ENCODE data around the gene ADAMTS14. TPM values are rescaled to one million over a fixed set of nuclear protein-coding genes. Genes with fewer than 3 reads are reported as not detected.
"Not testable (repeated sequence)": the region's sequence is repeated elsewhere in the genome, so short reads cannot be mapped to it uniquely, and the experiment has no call there.

Gene ADAMTS14
- total RNA-seq, 2 donors from 2014 or later, result 0.44 to 0.79 TPM

DNA sequence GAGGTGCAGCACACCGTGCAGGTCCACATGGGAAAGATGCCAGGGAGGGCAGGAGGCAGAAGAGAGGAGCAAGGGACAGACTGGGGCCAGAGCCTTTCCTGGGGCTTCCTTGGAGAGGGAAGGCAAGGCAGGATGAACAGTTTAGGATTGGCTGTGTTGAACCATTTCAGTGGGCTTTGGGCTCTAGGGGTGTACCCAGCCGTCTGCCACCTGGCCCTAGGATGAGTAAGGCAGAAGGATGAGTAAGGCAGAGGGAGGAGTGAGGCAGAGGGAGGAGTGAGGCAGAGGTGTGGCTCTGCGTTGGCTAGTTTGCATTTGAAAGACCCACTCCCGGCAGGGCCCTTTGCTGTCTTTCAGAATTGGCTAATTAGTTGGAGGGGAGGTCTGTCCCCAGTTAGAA lies 38.3 kb upstream of the ADAMTS14 start:
- Histone ChIP-seq H3K9ac (ENCODE audit: extremely low read depth, low read length, poor library complexity, severe bottlenecking) (no peak overlapping the region), H3K4me1 (ENCODE audit: control insufficient read depth, insufficient read depth, low read length) (no peaks in the 10 kb centered on the region), H3K4me3 (ENCODE audit: low read length) (no peak overlapping the region), H3K27me3 (ENCODE audit: control insufficient read depth, insufficient read depth, low read length, poor library complexity, severe bottlenecking) (no peaks in the 10 kb centered on the region), H3K36me3 (ENCODE audit: control insufficient read depth, insufficient read depth, low read length) (no peaks in the 10 kb centered on the region), H3K9me3 (ENCODE audit: control insufficient read depth, low read length) (peaks cover 11% of the 10 kb centered on the region), H3K27ac (ENCODE audit: low read depth, low read length) (no peak overlapping the region)
- Mint-ChIP-seq H3K4me1 (peaks cover 6% of the 10 kb centered on the region), H3K9me3 (peaks cover 20% of the 10 kb centered on the region), H3K4me3 (no peak overlapping the region), H3K36me3 (ENCODE audit: low read depth) (peaks cover 2% of the 10 kb centered on the region), H3K27ac (no peak overlapping the region), H3K27me3 (ENCODE audit: insufficient read depth) (peaks cover 3% of the 10 kb centered on the region)
- TF ChIP-seq, protein P1, sequence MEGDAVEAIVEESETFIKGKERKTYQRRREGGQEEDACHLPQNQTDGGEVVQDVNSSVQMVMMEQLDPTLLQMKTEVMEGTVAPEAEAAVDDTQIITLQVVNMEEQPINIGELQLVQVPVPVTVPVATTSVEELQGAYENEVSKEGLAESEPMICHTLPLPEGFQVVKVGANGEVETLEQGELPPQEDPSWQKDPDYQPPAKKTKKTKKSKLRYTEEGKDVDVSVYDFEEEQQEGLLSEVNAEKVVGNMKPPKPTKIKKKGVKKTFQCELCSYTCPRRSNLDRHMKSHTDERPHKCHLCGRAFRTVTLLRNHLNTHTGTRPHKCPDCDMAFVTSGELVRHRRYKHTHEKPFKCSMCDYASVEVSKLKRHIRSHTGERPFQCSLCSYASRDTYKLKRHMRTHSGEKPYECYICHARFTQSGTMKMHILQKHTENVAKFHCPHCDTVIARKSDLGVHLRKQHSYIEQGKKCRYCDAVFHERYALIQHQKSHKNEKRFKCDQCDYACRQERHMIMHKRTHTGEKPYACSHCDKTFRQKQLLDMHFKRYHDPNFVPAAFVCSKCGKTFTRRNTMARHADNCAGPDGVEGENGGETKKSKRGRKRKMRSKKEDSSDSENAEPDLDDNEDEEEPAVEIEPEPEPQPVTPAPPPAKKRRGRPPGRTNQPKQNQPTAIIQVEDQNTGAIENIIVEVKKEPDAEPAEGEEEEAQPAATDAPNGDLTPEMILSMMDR (conservative IDR thresholded peaks at IDR 0.05), result no peak
- DNase-seq, result peak; percentile 74
- 65 to 78% methylated on average over 1 to 4 of the region's 4 CpGs for WGBS, 2 experiments (ENCODE audit: insufficient coverage in 1 of 2, insufficient read length in 1 of 2)

DNA sequence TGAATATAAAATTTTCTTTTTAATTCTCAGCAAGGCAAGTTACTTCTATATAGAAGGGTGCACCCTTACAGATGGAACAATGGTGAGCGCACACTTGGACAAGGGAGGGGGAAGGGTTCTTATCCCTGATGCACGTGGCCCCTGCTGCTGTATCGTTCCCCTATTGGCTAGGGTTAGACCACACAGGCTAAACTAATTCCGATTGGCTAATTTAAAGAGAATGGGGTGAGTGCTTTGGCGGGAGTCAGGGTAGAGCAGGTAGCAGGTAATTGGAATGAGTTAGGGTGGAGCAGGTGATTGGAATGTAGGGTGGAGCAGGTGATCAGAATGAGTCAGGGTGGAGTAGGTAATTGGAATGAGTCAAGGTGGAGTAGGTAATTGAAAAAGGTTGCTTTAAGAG lies 37.8 kb upstream of the ADAMTS14 start:
- H3K36me3 Mint-ChIP-seq (ENCODE audit: low read depth); DNase-seq: not testable (repeated sequence)
- H3K9me3 Mint-ChIP-seq, result peaks cover 16% of the 10 kb centered on the region

DNA sequence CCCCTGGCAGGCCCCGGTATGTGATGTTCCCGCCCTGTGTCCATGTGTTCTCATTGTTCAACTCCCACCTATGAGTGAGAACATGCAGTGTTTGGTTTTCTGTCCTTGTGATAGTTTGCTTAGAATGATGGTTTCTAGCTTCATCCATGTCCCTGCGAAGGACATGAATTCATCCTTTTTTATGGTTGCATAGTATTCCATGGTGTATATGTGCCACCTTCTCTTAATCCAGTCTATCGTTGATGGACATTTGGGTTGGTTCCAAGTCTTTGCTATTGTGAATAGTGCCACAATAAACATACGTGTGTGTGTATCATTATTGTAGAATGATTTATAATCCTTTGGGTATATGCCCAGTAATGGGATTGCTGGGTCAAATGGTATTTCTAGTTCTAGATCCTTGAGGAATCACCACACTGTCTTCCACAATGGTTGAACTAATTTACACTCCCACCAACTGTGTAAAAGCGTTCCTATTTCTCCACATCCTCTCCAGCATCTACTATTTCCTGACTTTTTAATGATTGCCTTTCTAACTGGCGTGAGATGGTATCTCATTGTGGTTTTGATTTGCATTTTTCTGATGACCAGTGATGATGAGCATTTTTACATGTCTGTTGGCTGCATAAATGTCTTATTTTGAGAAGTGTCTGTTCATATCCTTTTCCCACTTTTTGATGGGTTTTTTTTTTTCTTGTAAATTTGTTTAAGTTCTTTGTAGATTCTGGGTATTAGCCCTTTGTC lies 32.5 kb upstream of the ADAMTS14 start:
- H3K4me3 Mint-ChIP-seq; H3K9me3 ChIP-seq (ENCODE audit: control insufficient read depth, low read length); H3K36me3 ChIP-seq (ENCODE audit: control insufficient read depth, insufficient read depth, low read length); H3K36me3 Mint-ChIP-seq (ENCODE audit: low read depth); H3K27me3 Mint-ChIP-seq (ENCODE audit: insufficient read depth); H3K27ac ChIP-seq (ENCODE audit: low read depth, low read length); H3K27me3 ChIP-seq (ENCODE audit: control insufficient read depth, insufficient read depth, low read length, poor library complexity, severe bottlenecking); H3K9me3 Mint-ChIP-seq; DNase-seq; H3K27ac Mint-ChIP-seq; H3K4me3 ChIP-seq (ENCODE audit: low read length); H3K4me1 ChIP-seq (ENCODE audit: control insufficient read depth, insufficient read depth, low read length); H3K9ac ChIP-seq (ENCODE audit: extremely low read depth, low read length, poor library complexity, severe bottlenecking); H3K4me1 Mint-ChIP-seq: not testable (repeated sequence)
- 98 to 100% methylated on average over 2 to 7 of the region's 7 CpGs for WGBS, 2 experiments (ENCODE audit: insufficient coverage in 1 of 2, insufficient read length in 1 of 2)

More for the DNA sequence above, 37.8 kb upstream of the ADAMTS14 start:
- H3K4me3 Mint-ChIP-seq; H3K27ac Mint-ChIP-seq; H3K27me3 ChIP-seq (ENCODE audit: control insufficient read depth, insufficient read depth, low read length, poor library complexity, severe bottlenecking); H3K9ac ChIP-seq (ENCODE audit: extremely low read depth, low read length, poor library complexity, severe bottlenecking); H3K36me3 ChIP-seq (ENCODE audit: control insufficient read depth, insufficient read depth, low read length); H3K4me1 ChIP-seq (ENCODE audit: control insufficient read depth, insufficient read depth, low read length); H3K4me3 ChIP-seq (ENCODE audit: low read length); H3K27ac ChIP-seq (ENCODE audit: low read depth, low read length); H3K4me1 Mint-ChIP-seq; H3K27me3 Mint-ChIP-seq (ENCODE audit: insufficient read depth); H3K9me3 ChIP-seq (ENCODE audit: control insufficient read depth, low read length): not testable (repeated sequence)
- 95 to 100% methylated on average over 3 to 5 of the region's 5 CpGs for WGBS, 2 experiments (ENCODE audit: insufficient coverage in 1 of 2, insufficient read length in 1 of 2)

DNA sequence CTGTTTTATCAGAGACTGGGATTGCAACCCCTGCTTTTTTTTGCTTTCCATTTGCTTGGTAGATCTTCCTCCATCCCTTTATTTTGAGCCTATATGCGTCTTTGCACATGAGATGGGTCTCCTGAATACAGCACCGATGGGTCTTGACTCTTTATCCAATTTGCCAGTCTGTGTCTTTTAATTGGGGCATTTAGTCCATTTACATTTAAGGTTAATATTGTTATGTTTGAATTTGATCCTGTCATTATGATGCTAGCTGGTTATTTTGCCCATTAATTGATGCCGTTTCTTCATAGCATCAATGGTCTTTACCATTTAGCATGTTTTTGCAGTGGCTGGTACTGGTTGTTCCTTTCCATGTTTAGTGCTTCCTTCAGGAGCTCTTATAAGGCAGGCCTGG lies 29.0 kb upstream of the ADAMTS14 start:
- H3K4me3 ChIP-seq (ENCODE audit: low read length); H3K27ac Mint-ChIP-seq; H3K27me3 Mint-ChIP-seq (ENCODE audit: insufficient read depth); H3K9ac ChIP-seq (ENCODE audit: extremely low read depth, low read length, poor library complexity, severe bottlenecking); H3K27ac ChIP-seq (ENCODE audit: low read depth, low read length); H3K27me3 ChIP-seq (ENCODE audit: control insufficient read depth, insufficient read depth, low read length, poor library complexity, severe bottlenecking); H3K4me1 Mint-ChIP-seq; DNase-seq; H3K36me3 ChIP-seq (ENCODE audit: control insufficient read depth, insufficient read depth, low read length); H3K36me3 Mint-ChIP-seq (ENCODE audit: low read depth); H3K4me1 ChIP-seq (ENCODE audit: control insufficient read depth, insufficient read depth, low read length); H3K4me3 Mint-ChIP-seq; H3K9me3 ChIP-seq (ENCODE audit: control insufficient read depth, low read length): not testable (repeated sequence)
- 86 to 96% methylated on average over 1 to 3 of the region's 3 CpGs for WGBS, 2 experiments (ENCODE audit: insufficient coverage in 1 of 2, insufficient read length in 1 of 2)
- peaks cover 16% of the 10 kb centered on the region for H3K9me3 Mint-ChIP-seq

DNA sequence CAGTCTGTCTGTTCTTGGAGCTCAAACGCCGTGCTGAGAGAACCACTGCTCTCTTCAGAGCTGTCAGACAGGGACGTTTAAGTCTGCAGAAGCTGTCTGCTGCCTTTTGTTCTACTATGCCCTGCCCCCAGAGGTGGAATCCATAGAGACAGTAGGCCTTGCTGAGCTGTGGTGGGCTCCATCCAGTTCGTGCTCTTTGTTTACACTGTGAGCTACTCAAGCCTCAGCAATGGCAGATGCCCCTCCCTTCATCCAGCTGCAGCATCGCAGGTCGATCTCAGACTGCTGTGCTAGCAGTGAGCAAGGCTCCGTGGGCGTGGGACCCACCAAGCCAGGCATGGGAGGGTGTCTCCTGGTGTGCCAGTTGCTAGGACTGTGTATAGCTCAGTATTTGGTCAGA lies 27.3 kb upstream of the ADAMTS14 start:
- H3K27ac Mint-ChIP-seq; H3K9ac ChIP-seq (ENCODE audit: extremely low read depth, low read length, poor library complexity, severe bottlenecking); H3K4me1 ChIP-seq (ENCODE audit: control insufficient read depth, insufficient read depth, low read length); H3K36me3 Mint-ChIP-seq (ENCODE audit: low read depth); H3K4me3 ChIP-seq (ENCODE audit: low read length); H3K27me3 Mint-ChIP-seq (ENCODE audit: insufficient read depth); H3K9me3 ChIP-seq (ENCODE audit: control insufficient read depth, low read length); H3K4me3 Mint-ChIP-seq; H3K36me3 ChIP-seq (ENCODE audit: control insufficient read depth, insufficient read depth, low read length); H3K27ac ChIP-seq (ENCODE audit: low read depth, low read length); H3K4me1 Mint-ChIP-seq; H3K27me3 ChIP-seq (ENCODE audit: control insufficient read depth, insufficient read depth, low read length, poor library complexity, severe bottlenecking): not testable (repeated sequence)
- 72 to 73% methylated on average over 3 to 8 of the region's 8 CpGs for WGBS, 2 experiments (ENCODE audit: insufficient coverage in 1 of 2, insufficient read length in 1 of 2)
- H3K9me3 Mint-ChIP-seq, result peaks cover 33% of the 10 kb centered on the region
- peak; percentile 60 for DNase-seq

Data from endodermal cell (in vitro differentiated cells).